ENCODE results near the gene SLC26A9.

- TF ChIP-seq CTCF (IDR thresholded peaks at IDR 0.05; ENCODE audit: low read length) (no peak), EZH2phosphoT487 (IDR thresholded peaks at IDR 0.05; ENCODE audit: low read length) (no peak)
These were observed 11.7 kb upstream of the SLC26A9 start for GRCh38 chr1:205954819-205955404.

All from MM.1S (cell line).